ENCODE results near the gene IQUB.
"Not testable (repeated sequence)": the region's sequence is repeated elsewhere in the genome, so short reads cannot be mapped to it uniquely, and the experiment has no call there.

The IQUB gene

GRCh38 chr7:123485187-123485586 is 49.2 kb downstream of the IQUB start:
- no peak for DNase-seq

DNA sequence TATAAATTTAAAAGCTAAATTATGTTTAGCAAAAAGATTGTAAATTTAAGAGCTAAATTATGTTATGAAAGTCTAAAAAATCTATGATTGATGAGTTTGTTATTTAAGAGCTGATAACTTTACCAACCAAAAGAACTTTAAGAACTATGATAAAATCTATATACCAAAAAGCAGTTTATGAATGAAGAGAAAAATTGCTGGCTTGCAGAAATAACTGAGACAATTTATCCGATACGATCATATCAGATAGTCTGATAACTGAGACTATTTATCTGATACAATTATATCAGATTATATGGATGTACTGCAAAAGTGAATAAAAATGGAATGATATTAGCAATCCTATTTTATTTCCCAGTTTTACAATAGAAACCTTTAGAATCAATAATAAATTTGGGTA is 50.2 kb downstream of the IQUB start:
- no peak for DNase-seq

GRCh38 chr7:123480107-123480506 is 54.3 kb downstream of the IQUB start:
- DNase-seq, result no peak

DNA sequence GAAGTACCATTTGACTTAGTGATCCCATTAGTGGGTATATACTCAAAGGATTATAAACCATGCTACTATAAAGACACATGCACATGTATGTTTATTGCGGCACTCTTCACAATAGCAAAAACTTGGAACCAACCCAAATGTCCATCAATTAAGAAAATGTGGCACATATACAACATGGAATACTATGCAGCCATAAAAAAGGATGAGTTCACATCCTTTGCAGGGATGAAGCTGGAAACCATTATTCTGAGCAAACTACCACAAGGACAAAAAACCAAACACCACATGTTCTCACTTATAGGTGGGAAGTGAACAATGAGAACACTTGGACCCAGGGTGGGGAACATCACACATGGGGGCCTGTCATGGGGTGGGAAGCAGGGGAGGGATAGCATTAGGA is 56.3 kb downstream of the IQUB start:
- not testable (repeated sequence) for DNase-seq

GRCh38 chr7:123472750-123473445 is 61.5 kb downstream of the IQUB start:
- DNase-seq, result no peak

DNA sequence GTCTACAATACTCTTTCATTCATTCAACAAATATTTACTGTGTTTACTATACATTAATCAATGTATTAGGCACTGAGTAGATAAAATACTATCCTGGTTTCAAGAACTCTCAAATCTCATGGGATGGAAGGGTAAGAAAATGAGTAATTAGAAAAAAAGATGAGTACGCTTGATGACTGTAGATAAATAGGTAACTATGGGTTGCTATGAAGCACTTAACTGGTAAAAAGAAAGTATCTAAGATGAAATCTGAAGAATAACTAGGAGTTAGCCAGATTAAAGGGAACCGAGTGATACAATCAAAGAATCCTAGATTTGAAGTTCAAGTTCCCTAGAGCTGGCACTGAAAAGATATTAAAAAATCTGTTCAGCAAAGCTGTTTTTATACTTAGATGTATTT is 62.1 kb downstream of the IQUB start:
- DNase-seq, result no peak

DNA sequence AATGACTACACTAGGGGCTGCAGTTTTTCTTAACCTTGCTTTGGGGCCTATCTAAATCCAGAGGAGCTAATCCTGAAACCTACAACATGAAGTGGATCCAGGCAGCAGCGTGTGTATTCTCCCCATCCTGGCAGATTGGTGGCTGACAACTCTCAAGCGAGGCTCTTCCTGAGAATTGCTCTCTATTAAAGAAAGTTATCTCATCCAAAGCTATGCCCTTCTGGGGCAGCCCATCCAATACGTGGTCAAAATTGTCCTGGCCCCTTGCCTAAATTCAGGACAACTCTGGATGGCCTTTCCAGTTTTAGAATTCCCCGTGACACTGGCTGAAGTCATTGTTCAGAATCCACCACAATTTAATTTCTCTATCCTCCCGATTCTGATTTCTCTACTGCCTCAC is 66.1 kb downstream of the IQUB start:
- DNase-seq, result no peak

DNA sequence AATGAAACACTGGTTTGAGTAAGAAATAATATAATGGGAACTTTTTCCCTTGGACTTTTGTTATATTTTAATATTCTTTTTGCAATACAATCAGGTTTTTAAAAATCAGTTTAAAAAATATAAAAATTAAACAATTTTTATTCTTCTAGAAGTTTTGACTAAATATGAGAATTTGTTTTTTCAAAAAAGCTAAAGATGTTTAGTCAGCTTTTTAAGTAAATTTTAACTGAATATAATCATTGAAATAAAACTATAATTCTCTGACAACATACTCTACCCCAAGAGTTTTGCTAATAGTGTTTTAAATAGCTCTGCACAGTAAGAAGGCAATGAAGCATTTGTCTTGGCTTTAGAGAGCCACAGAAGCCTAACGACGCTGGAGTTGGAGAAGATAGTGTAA is 70.5 kb downstream of the IQUB start:
- no peak for DNase-seq

GRCh38 chr7:123460616-123461015 is 73.8 kb downstream of the IQUB start:
- DNase-seq, result no peak

DNA sequence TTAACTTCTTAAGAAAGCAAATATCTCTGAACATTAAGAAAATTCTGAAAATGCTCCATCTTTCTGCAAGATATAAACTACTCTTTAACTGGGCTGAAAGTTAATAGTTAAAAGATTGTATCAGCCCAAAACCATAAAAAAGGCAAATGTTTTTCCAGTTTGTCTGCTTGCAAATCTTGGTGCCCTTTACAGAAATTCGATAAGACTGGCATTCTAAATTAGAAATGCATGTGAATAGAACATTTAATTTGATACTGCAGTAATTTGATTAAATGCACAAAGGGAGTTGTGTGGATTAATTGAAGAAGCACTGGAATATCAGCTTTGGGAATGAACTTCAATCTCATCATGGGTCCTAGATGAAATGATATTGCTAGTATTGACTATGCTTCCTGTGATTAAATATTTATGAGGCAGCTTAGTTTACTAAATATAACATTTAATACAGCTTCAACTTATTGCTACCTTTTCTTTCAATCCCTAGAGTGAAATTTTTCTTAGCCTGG is 78.4 kb downstream of the IQUB start:
- no peak for DNase-seq

DNA sequence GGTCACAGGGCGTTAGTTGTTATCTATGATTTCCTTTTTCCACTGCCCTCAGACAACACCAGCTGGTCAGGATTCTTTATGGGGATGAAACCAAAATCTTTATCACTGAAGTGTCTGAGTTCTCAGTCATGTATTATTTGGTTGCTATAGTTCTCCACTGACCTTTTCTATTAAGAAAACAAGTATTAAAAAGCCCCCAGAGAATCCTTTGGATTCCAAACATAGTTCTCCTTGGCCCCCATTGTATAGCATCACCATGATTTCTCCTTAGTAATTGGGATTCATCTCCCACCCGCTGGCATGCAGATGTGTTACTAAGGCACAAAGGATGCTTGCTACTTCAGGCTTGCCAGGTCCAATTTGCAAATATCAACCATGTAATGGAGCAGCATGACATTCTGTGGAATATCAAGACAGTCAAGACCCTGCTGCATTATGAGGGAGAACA is 94.3 kb downstream of the IQUB start:
- no peak for DNase-seq

DNA sequence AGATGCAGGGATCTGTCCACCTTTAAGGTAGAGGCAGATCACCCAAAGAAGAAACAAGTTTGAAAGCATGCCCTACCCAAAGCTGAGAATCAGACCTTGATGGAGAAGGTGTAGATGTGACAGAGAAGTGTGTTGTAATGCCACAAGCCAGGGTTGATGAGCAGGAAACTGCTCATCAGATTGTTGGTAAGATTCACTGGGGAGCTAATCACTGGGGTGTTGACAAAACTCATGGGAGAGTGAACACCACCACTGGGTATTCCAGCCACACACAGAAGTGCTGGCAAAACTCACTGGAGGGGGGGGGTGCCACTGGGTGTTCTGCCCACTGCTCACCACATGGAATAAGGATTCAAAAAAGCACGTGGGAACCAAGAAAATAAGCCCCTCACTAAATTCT is 95.2 kb downstream of the IQUB start:
- no peak for DNase-seq

DNA sequence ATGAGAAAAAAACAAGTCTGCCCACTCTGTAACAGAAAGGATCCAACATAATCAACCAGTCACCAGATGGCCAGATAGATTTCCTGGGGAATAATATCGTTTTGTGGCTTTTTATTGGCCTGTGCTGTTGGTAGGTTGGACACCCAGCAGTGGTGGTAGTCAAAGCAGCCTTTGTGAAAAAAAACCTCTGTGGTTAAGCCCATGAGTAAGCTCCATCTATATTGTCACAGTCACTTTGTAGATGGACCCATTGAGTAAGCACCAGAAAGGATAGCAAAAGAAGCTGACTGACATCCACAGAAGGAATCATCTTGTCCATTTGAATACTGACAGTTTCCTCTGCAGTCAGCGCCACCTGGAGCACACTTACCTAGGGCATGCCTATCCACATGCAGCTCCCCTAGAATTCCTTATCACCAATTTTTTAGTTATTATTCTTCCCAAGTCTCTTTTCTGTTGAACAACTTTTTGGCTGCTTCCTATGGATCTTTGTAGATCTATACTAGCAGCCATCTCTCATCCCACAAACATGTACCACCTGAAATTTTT is 96.9 kb downstream of the IQUB start:
- no peak for DNase-seq

- no peak for DNase-seq
These were observed 99.2 kb downstream of the IQUB start for GRCh38 chr7:123435080-123435700.

GRCh38 chr7:123433665-123434064 is 100.7 kb downstream of the IQUB start:
- no peak for DNase-seq

DNA sequence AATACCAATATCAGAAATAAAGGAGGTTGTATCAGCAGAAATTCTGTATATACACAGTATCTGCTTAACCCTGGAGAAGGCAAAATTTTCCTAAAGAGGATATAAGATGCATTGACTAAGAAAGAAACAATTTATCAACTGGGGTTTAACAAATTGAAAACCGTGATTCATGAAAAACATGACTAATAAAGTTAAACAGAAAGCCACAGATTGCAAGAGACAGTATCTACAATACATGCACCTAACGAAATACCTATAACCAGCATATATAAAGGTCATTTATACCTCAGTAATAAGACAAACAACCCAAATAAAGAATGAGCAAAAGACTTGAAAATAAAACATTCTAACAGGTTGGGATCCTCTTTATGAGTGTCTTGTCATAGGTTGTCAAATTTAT is 101.8 kb downstream of the IQUB start:
- DNase-seq, result no peak

DNA sequence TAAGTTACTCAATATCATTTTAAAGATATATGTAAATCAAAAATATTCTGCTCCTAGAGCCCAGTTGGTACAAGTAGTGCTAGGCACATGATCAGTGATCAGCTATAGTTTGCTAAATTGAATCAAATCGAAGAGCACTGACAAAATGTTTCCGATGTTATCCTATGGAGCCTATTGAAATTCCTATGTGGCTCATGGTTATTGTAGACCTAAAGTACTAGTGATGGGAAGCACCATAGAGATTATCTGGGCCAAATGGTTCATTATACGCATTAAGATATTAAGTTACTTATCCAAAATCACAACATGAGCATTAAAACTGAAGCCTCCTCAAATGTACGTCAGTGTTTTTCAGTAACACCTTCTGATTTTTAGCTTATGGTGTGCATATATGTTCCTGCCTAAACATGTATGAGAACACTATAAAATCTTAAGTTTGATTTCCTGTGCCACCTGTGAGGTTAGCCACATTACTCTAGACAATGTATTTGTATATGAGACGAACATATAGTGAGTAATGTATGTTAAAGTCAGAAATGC is 103.2 kb downstream of the IQUB start:
- no peak for DNase-seq

DNA sequence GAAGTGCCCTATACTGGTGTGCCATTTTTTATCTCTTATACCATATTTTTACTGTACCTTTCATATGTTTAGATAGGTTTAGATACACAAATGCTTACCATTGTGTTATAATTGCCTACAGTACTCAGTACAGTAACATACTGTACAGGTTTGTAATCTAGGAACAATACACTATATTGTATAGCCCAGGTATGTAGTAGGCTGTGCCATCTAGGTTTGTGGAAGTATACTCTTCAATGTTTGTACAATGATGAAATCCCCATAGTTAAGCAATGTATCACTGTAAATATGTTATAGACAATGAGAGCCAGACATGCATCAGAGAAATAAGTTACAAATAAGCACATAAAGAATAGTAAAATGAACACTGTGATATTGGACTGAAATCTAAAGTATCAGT is 109.1 kb downstream of the IQUB start:
- DNase-seq, result no peak

DNA sequence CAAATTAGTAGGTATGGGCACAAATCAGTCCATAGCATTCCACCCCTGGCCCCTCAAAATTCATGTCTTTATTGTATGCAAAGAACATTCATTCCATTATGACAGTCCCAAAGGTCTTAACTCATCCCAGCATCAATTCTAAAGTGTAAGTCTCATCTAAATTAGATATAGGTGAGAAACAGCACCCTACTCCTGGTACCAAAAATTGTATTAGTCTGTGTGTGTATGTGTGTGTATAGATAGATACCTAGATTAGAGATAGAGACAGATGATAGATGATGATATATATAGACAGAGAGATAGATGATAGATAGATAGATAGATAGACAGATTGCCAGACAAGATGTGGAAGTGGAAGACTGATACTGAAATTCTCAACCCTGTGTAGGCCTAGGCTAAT is 109.9 kb downstream of the IQUB start:
- no peak for DNase-seq

DNA sequence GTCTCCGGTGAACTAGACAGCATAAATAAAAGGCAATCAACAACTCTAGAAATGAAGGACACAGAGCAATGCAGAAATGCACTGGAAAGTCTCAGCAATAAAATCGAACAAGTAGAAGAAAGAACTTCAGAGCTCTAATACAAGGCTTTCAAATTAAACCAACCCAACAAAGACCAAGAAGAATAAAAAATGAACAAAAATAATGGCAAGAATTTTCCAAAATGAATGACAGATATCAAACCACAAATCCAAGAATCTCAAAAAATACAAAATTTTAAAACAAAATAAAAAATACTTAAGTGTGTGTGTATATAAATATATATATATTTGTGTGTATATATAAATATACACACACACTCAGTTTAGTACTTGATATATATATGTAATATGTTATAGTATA is 110.8 kb downstream of the IQUB start:
- DNase-seq, result no peak

DNA sequence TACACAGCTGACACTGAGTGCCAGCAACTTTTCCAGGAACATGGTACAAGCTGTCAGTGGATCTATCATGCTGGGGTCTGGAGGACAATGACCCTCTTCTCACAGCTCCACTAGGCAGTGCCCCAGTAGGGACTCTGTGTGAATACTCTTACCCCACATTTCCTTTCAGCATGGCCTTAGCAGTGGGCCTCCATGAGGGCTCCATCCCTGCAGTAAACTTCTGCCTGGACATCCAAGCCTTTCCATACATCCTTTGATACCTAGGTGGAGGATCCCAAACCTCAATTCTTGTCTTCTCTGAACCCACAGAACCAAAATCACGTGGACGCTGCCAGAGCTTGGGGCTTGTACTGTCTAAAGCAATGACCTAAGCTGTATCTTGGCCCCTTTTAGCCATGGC is 116.8 kb downstream of the IQUB start:
- DNase-seq, result no peak

DNA sequence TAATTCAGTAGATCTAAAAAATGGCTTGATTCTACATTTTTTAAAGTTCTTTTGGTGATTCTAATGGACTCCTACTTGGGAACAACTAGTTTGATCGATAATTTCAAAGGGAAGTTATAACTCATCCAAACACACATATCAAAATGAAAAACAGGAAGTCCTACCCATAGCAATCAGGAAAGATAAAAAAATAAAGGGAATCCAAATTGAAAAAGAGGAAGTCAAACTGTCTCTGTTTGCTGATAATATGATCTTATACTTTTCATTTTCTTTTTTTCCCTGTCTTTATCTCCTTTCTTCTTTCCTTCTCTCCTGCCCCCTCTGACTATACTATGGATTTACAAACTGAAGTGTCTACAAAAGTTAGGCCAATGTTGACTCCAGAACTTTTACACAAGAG is 118.8 kb downstream of the IQUB start:
- DNase-seq, result no peak

DNA sequence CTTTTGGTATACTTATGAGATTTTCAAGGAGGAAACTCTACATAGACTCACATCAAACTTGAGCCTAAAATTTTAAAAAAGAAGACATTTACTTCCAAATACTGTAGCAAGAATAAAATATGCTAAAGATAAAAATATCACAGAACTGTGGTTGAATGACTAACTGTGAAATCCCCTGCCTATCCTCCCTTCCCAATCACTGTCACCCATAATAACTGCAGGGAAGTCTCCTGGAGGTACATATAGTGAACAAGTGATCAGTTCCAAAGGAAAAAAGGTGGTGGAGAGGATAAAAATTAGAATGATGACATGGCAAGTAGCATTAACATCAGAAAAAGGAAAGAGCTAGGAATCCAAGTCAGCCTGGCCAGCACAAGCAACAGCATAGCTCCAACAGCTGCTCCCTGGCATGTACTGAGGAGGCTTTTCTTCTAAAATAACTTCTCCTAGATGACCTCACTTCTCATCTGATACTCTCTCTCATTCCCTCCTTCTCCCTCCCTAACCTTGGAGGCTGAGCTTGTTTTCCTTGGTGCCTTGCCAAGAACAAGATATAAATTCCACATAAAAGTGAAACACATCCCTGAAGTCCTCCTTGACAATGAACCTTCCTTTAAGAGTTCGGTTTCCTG is 124.0 kb downstream of the IQUB start:
- DNase-seq, result no peak

DNA sequence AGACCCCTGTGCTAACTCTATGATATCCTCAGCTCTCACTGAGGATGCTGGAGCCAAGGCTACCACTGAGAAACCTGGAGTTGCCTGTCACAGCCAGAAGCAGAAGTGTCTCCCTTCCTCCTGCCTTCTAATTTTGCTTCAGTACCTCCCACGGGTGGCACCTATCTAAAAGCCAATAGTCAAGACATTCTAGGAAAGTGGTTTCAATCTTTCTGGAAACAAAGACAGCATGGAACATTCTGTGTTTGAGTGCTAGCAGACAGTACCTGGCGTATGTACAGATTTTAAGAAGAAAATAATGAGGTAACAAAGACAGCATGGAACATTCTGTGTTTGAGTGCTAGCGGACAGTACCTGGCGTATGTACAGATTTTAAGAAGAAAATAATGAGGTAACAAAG is 126.4 kb downstream of the IQUB start:
- DNase-seq, result not testable (repeated sequence)
